EH (cell line): ENCODE measurements around the gene STRIP1.

Experiments
- DNase-seq: peaks from one replicate; pipeline ENCODE4 v3.0.0-alpha.2; 2015; ENCODE audit warnings: low read depth

Gene STRIP1

GRCh38 chr1:110053552-110054428 lies 19.4 kb downstream of the STRIP1 start:
- peak; percentile 63 for DNase-seq

GRCh38 chr1:110055493-110056284 lies 21.3 kb downstream of the STRIP1 start:
- DNase-seq = peak; percentile 82

- peak; percentile 68 for DNase-seq
These were observed 21.9 kb downstream of the STRIP1 start for GRCh38 chr1:110056285-110056683.

GRCh38 chr1:110056776-110057175 lies 22.4 kb downstream of the STRIP1 start:
- DNase-seq = peak; percentile 94

GRCh38 chr1:110057963-110058518 lies 23.6 kb downstream of the STRIP1 start:
- DNase-seq = peak; percentile 48

GRCh38 chr1:110058591-110058990 lies 24.2 kb downstream of the STRIP1 start:
- DNase-seq = no peak

GRCh38 chr1:110059133-110059863 lies 24.9 kb downstream of the STRIP1 start:
- DNase-seq = peak; percentile 27

GRCh38 chr1:110060034-110060661 lies 25.7 kb downstream of the STRIP1 start:
- DNase-seq = peak; percentile 36

- DNase-seq = no peak
These were observed 26.2 kb downstream of the STRIP1 start for GRCh38 chr1:110060662-110061060.

GRCh38 chr1:110061341-110061740 lies 26.9 kb downstream of the STRIP1 start:
- no peak for DNase-seq

GRCh38 chr1:110062612-110063011 lies 28.2 kb downstream of the STRIP1 start:
- no peak for DNase-seq

GRCh38 chr1:110063781-110064180 lies 29.4 kb downstream of the STRIP1 start:
- no peak for DNase-seq

- no peak for DNase-seq
These were observed 30.3 kb downstream of the STRIP1 start for GRCh38 chr1:110064576-110065337.

GRCh38 chr1:110065841-110066240 lies 31.4 kb downstream of the STRIP1 start:
- peak; percentile 33 for DNase-seq

- no peak for DNase-seq
These were observed 33.1 kb downstream of the STRIP1 start for GRCh38 chr1:110067479-110067892.

- peak; percentile 24 for DNase-seq
These were observed 33.6 kb downstream of the STRIP1 start for GRCh38 chr1:110067893-110068645.

GRCh38 chr1:110068646-110069403 lies 34.4 kb downstream of the STRIP1 start:
- no peak for DNase-seq

GRCh38 chr1:110069404-110070281 lies 35.2 kb downstream of the STRIP1 start:
- no peak for DNase-seq
